NCI-H510A (cell line): Measurements from ENCODE around the gene IL4I1.

Experiments
- DNase-seq: peaks from one replicate; lab custom pipeline; 2025; lab: John Stamatoyannopoulos, UW

Gene IL4I1

DNA sequence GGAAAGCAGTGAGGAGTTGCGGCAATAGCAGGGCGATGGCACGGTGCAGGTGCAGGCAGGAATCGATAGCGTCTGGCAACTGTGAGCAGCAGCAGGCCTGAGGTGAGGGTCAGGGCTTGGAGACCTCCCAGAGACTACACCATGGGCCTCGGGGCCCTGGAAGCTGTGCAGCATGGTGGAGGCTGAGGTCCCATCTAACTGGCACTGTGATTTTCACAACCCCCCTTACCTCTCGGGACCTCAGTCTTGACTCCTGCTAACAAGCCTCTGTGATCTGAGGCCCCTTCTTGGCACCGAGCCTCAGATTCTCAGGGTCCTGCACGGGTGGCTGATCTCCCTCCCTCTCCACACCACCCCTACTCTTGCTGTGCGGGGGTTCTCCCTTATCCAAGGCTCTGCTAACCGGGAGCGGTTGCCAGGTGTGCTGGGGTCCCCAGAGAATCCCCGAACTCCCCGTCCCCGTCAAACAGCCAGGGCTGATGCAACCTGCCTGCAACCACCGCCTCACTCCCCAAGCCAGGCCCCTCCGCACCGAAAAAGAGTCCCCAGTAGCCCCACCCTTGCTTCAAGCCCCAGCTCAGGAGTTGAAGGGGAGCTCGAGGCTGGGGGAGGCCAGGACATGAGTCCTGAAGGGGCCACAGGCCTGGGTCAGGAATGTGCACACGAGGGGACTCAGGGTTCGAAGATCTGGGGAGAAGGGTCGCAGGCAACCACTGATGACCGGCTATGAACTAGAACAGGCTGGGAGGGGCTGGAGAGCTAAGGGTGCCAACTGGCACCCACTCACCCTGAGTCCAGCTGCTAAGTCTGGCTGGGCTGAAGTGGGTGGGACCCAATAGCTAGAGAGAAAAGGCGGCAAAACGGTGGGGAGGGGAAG lies 27.6 kb upstream of the IL4I1 start:
- no peak for DNase-seq

DNA sequence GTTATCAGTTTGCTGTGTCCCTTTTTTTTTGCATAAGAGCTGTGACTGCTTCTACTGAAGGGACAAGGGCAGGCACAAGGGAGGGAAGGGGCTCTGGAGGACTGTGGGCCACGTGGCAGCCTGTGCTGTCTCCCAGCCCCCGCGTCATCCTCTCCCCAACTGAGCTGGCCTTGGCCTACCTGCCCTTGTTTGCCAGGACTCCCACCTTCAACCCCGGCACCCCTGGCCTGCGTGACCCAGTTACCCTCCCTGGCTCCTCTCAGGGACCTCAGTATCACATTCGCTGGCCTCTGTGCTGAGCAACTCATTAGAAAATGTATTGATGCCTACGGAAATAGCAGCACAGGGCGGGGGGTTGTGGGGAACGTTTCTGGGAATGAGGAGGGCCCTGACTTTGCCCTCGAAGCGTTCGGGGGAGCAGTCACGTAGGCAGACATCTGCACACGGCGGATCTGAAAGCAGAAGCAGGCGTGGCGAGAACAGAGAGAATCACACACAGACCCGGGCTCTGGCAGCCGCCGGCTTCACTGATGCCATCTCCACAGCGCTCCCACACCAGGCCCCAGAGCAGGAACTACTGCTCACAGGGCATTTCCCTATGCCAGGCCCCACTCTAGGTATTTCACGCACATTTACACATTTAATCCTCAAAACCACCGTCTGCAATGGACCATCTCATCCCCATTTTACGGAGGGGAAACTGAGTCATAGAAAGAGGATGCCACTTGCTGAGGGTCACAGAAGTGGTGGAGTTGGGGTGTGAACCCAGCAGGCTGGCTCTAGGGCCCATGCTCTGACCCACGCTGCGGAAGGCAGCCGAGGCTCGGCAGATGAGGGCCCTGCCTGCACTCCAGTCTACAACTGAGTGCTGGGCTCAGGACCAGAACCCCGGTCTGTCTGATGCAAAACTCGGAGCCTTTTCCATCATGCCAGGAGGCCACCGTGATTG lies 26.6 kb upstream of the IL4I1 start:
- DNase-seq = no peak

DNA sequence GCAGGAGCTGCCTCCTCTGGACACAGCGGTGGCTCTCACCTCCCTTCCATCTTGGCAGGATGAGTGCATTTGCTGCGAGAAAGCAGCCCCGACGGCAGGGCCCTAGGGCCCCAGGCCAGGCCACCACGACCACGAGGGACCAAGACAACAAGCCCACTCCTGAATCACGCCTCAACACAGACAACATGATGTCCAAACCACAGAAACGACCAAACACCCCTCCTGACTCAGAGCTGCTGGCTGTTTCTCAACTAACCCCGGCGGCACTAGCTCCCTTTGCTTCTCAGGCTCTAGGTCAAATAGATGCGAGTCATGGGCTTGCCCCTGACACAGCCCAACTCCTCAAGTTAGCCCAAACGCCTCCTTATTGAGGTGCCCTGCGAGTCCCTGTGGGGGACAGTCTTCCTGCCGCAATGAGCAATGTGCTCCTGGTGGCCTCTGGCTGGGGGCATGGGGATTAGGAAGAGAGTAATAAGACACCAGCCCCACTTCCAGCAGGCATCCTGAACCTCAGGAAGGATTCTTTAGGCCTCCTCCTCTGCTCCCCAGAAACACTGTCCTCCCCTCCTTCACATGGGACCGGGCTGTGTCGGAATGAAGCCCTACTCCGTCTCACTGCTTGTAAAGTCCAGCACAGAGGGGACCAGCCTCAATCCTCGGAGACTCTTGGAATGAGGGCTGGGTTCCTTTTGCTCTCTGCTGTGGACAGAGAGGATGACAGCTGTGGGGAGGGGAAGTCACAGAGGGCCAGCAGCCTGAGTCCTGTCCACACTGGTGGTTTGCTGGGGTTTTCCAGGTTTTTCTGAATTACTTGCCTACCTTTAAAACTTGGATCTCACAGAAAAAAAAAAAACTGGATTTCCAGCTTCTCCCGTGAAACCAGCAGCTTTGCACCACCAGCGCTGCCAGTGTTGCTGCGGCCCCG lies 25.4 kb upstream of the IL4I1 start:
- DNase-seq = no peak

DNA sequence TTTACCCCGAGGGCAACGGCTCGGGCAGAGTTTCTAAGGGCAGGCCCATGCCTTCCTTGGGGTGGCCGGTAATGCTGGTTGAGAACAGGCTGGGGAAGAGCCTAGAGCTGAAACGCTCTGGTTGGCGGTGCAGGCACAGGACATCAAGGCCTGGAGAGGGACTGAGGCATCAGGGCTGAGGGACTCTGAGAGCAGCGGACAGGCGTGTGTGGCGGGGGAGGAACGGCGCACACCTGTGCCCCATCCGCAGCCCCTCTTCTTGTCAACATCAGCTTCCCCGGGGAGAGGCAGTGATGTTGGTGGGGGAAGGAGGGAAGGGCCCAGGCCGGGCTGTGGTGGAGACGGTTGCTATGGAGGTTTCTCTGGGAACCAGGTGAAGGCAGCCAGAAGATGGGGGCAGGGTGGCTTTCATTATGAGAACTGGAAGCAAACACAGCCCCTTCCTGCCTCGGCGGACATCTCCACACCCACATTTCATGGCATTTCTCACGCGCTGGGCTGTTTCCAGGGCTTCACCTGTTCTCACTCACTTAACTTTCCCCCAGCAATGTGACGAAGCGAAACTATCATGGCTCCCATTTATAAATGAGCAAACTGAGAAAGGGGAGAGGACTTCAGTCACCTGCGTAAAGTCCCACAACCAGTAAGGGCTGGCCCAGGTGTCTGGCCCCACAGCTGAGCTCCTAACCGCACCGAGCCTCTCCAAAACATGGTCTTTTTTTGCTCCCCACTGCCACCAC lies 24.1 kb upstream of the IL4I1 start:
- no peak for DNase-seq

DNA sequence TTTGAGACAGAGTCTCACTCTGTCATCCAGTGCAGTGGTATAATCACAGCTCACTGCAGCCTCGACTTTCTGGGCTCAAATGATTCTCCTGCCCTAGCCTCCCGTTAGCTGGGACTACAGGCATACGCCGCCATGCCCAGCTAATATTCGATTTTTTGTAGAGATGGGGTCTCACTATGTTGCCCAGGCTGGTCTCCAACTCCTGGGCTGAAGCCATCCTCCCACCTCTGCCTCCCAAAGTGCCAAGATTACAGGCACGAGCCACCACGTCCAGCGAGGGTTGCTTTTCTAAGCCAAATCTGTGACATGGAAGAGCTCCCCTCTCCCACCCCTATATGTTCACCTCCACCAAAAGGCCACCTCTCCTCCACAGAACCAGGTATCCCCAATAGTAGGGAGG lies 21.4 kb upstream of the IL4I1 start:
- DNase-seq = no peak

DNA sequence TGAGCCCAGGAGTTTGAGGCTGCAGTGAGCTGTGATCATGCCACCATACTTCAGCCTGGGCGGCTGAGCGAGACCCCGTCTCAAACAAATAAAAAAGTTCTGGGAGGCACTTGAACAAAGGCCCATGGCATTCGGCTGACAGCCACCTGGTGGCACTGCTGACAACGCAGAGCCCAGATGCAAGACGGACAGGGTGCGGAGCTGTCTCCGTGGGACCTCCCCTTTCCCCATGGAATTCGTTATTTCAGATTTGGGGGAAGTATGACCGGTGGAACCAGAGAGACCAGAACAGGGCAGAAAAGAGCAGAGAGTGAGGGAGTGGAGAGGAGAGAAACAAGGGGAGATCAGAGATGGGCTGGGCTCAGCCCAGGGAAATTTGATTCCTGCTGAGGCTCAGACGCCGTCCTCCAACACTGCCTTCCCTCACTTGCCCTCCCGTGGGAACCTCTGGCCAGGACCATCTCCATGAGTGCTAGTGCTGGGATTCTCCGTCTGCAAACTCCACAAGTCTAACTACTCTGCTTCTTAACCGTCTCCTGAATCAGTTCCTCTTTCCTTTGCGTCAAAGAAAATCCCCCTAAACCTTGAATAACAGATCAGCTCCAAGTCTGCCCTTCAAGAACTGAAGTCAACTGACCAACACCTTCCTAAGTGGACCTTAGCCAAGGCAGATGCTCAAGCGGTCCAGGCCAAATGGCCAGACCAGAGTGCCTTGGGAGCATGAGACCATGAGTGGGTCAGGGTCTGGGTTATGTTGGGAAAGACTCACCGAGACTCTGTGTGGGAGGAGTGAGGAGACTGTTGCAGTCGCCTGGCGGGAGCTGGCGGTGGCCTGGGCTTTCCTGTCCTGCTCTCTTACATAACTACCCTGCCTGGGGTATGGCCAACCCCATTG lies 20.4 kb upstream of the IL4I1 start:
- no peak for DNase-seq

DNA sequence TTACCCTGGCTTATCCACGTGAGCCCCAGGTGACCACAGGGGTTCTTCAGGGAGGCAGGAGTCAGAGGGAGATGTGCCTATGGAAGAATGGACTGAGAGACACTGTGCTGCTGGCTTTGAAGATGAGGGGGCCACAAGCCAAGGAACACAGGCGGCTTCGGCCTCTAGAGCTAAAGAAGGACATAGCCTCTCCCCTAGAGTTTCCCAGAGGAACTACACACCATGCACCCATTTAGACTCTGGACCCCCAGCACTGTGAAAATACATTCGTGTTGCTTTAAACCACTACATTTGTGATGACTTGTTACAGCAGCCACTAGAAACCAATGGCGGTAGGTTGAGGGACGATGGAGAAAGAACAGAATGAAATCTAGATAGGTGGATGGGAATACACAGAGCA lies 18.6 kb upstream of the IL4I1 start:
- DNase-seq = no peak

GRCh38 chr19:49913720-49914119 lies 17.0 kb upstream of the IL4I1 start:
- no peak for DNase-seq

- no peak for DNase-seq
Measured at GRCh38 chr19:49912965-49913685, 16.4 kb upstream of the IL4I1 start.

- no peak for DNase-seq
Measured at GRCh38 chr19:49911381-49912145, 14.9 kb upstream of the IL4I1 start.

- no peak for DNase-seq
Measured at GRCh38 chr19:49910179-49910578, 13.5 kb upstream of the IL4I1 start.

- no peak for DNase-seq
Measured at GRCh38 chr19:49908480-49909420, 12.1 kb upstream of the IL4I1 start.

- DNase-seq = no peak
Measured at GRCh38 chr19:49907745-49908446, 11.2 kb upstream of the IL4I1 start.

GRCh38 chr19:49906879-49907564 lies 10.3 kb upstream of the IL4I1 start:
- DNase-seq = no peak

- no peak for DNase-seq
Measured at GRCh38 chr19:49904136-49904535, 7.4 kb upstream of the IL4I1 start.

DNA sequence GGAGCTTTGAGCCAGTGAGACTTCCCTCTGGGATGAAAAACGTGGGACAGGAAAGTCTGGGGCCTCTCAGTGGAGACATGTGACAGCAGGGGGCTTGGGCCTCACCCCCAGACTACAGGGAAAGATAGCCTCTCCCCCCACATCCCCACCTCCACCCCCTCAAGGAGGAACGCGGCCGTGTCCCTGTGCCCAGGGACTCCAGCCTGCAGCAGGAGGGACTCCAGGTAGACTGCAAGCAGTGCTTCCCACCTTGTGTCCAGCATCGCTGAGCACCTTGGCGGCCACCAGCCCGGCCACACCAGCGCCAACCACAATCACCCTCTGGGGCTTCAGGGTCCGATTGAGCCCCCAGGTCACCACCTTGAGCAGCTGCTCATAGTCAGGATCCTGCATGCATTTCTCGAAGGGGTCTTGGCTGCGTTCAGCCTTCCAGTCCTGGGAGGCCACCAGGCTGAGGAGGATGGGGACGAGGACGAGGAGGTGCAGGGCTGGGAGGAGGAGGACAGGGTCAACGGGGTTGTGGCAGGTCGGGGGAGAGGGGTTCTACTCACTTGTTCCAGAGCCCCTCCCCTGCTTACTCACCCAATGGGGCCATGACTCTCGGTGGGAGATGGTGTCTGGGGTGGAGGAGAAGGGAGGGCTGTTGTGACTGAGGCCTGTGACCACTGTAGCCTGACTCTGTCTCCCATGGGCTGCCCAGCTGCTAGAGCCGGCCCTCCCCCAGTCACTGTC lies 955 bp downstream of the IL4I1 start:
- no peak for DNase-seq
